Suprapubic skin (tissue), 4 donors: ENCODE results near the gene NDOR1. TPM values are rescaled to one million over a fixed set of nuclear protein-coding genes. Genes with fewer than 3 reads are reported as not detected.

Experiments used
- DNase-seq, 2 donors: peaks; one replicate each; pipeline ENCODE4 v3.0.0-alpha.2; 2019; ENCODE audit warnings: low spot score in 2 of 2
- H3K27ac ChIP-seq: fragments of 200-600 bp; sonication (generic); one replicate; pipeline ENCODE4 v1.5.1; 2019
- H3K27me3 ChIP-seq: fragments of 200-600 bp; sonication (generic); one replicate; pipeline ENCODE4 v1.5.1; 2019
- H3K36me3 ChIP-seq: fragments of 200-600 bp; sonication (generic); one replicate; pipeline ENCODE4 v1.5.1; 2019
- H3K4me1 ChIP-seq: fragments of 200-600 bp; sonication (generic); one replicate; pipeline ENCODE4 v1.5.1; 2019
- H3K4me3 ChIP-seq: fragments of 200-600 bp; sonication (generic); one replicate; pipeline ENCODE4 v1.5.1; 2019; ENCODE audit warnings: mild to moderate bottlenecking
- H3K9me3 ChIP-seq: fragments of 200-600 bp; sonication (generic); one replicate; pipeline ENCODE4 v1.5.1; 2019
- EP300 ChIP-seq: sonication (generic); formaldehyde crosslinking; IDR thresholded peaks from one replicate; pipeline ENCODE4 v1.6.1; 2017; ENCODE audit warnings: antibody characterized with exemption
- POLR2A ChIP-seq, 2 donors: fragments of 450-650 bp; IDR thresholded peaks; one replicate each; pipeline ENCODE4 v1.6.1; 2017; ENCODE audit warnings: antibody characterized with exemption in 2 of 2, mild to moderate bottlenecking in 2 of 2, moderate library complexity in 2 of 2
- POLR2AphosphoS5 ChIP-seq, 3 donors: sonication (generic); formaldehyde crosslinking; IDR thresholded peaks; one replicate each; pipeline ENCODE4 v1.6.1; 2017; ENCODE audit warnings: antibody characterized with exemption in 3 of 3
- WGBS: methylation state at CpG from one replicate; pipeline ENCODE4 v1.1.5; 2018; 5-methylcytosine and 5-hydroxymethylcytosine counted together
- total RNA-seq, 4 donors: library from RNA; depleted of rRNA; stranded (reverse); fragments of >200 nt; gene quantifications; one replicate each; pipeline ENCODE4 v1.1.0, GENCODE V29; 2016
- TF ChIP-seq, protein P1 (sequence below), 2 donors: fragments of 200-600 bp in 1 of 2; fragments of 450-650 bp in 1 of 2; sonication (generic) in 1 of 2; IDR thresholded peaks; one replicate each; pipeline ENCODE4 v1.5.1; 2016 to 2019; ENCODE audit warnings: antibody characterized with exemption in 2 of 2, mild to moderate bottlenecking in 1 of 2, moderate library complexity in 1 of 2

Gene NDOR1
- total RNA-seq, 4 donors from 2014 or later = 13.4 to 21.0 (median 20.6) TPM

DNA sequence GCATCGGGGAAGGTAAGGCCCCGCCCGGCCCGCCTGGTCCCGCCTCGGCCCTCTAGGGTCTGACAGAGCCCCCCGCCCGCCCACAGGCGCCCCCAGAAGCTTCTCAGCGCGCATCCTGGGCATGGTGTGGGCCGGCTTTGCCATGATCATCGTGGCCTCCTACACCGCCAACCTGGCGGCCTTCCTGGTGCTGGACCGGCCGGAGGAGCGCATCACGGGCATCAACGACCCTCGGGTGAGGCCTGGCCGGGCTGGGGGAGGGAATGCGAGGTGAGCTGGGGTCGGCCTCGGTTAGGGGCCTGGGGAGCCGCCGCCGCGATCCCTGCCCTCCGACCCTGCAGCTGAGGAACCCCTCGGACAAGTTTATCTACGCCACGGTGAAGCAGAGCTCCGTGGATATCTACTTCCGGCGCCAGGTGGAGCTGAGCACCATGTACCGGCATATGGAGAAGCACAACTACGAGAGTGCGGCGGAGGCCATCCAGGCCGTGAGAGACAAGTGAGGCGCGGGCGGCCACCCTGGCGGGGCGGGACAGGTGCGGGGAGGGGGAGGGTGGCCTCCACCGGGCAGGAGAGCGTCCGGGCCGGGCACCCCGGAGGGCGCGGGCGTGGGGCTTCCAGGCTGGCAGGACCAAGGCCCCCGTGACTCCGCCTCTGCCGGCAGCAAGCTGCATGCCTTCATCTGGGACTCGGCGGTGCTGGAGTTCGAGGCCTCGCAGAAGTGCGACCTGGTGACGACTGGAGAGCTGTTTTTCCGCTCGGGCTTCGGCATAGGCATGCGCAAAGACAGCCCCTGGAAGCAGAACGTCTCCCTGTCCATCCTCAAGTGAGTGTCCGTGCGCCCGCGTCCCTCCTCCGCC, 42.8 kb upstream of the NDOR1 start:
- peaks cover 99% of the 10 kb centered on the region for H3K27me3 ChIP-seq
- H3K27ac ChIP-seq = no peak overlapping the region
- 7% methylated on average over 12 of the region's 74 CpGs for WGBS
- peak overlapping the region; percentile 22 for H3K4me3 ChIP-seq
- TF ChIP-seq, protein P1, sequence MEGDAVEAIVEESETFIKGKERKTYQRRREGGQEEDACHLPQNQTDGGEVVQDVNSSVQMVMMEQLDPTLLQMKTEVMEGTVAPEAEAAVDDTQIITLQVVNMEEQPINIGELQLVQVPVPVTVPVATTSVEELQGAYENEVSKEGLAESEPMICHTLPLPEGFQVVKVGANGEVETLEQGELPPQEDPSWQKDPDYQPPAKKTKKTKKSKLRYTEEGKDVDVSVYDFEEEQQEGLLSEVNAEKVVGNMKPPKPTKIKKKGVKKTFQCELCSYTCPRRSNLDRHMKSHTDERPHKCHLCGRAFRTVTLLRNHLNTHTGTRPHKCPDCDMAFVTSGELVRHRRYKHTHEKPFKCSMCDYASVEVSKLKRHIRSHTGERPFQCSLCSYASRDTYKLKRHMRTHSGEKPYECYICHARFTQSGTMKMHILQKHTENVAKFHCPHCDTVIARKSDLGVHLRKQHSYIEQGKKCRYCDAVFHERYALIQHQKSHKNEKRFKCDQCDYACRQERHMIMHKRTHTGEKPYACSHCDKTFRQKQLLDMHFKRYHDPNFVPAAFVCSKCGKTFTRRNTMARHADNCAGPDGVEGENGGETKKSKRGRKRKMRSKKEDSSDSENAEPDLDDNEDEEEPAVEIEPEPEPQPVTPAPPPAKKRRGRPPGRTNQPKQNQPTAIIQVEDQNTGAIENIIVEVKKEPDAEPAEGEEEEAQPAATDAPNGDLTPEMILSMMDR (IDR thresholded peaks at IDR 0.05) = no peak
- TF ChIP-seq EP300 (no peak), POLR2A (IDR thresholded peaks at IDR 0.05) (no peak), POLR2AphosphoS5 (IDR thresholded peaks at IDR 0.05) (no peak)
- H3K36me3 ChIP-seq = no peaks in the 10 kb centered on the region
- no peaks in the 10 kb centered on the region for H3K9me3 ChIP-seq
- H3K4me1 ChIP-seq = peaks cover 37% of the 10 kb centered on the region
- DNase-seq = no peak

DNA sequence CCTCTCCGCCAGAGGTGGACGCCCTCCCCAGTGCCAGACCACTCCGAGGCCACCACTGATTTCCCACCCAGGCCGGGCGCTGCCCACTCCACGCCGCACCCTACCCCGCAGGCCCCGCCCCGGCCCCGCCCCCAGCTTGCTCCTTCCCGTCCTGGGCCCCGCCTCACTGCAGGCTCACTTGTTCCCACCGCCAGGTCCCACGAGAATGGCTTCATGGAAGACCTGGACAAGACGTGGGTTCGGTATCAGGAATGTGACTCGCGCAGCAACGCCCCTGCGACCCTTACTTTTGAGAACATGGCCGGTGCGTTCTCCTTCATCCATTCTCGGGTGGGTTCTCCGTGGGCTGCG, 42.2 kb upstream of the NDOR1 start:
- no peak overlapping the region for H3K27ac ChIP-seq
- peak overlapping the region; percentile 22 for H3K4me3 ChIP-seq
- peaks cover 100% of the 10 kb centered on the region for H3K27me3 ChIP-seq
- no peak for DNase-seq
- WGBS = 68% methylated on average over 10 of the region's 26 CpGs
- no peaks in the 10 kb centered on the region for H3K36me3 ChIP-seq
- peaks cover 40% of the 10 kb centered on the region for H3K4me1 ChIP-seq
- TF ChIP-seq POLR2A (IDR thresholded peaks at IDR 0.05) (no peak), EP300 (no peak), POLR2AphosphoS5 (IDR thresholded peaks at IDR 0.05) (no peak)
- TF ChIP-seq, protein P1 (IDR thresholded peaks at IDR 0.05) = no peak
- H3K9me3 ChIP-seq = no peaks in the 10 kb centered on the region

DNA sequence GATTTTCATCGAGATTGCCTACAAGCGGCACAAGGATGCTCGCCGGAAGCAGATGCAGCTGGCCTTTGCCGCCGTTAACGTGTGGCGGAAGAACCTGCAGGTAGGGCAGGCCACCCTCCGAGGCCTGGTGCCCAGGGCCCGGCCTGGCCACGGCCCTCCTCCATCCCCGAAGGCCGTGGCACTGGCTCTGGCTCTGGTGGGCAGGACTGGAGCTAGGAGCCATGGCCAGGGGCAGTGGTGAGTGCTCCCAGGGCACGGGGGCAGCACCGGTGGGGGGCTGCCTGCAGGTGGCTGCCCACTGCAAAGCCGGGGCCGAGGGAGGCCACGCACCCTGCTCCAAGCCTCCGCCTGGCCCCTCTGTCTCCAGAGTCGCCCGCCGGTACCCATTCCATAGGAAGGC, 41.7 kb upstream of the NDOR1 start:
- TF ChIP-seq POLR2AphosphoS5 (IDR thresholded peaks at IDR 0.05) = no peak
- TF ChIP-seq POLR2A (IDR thresholded peaks at IDR 0.05) = no peak
- TF ChIP-seq, protein P1 (IDR thresholded peaks at IDR 0.05) = no peak
- TF ChIP-seq EP300 = no peak

DNA sequence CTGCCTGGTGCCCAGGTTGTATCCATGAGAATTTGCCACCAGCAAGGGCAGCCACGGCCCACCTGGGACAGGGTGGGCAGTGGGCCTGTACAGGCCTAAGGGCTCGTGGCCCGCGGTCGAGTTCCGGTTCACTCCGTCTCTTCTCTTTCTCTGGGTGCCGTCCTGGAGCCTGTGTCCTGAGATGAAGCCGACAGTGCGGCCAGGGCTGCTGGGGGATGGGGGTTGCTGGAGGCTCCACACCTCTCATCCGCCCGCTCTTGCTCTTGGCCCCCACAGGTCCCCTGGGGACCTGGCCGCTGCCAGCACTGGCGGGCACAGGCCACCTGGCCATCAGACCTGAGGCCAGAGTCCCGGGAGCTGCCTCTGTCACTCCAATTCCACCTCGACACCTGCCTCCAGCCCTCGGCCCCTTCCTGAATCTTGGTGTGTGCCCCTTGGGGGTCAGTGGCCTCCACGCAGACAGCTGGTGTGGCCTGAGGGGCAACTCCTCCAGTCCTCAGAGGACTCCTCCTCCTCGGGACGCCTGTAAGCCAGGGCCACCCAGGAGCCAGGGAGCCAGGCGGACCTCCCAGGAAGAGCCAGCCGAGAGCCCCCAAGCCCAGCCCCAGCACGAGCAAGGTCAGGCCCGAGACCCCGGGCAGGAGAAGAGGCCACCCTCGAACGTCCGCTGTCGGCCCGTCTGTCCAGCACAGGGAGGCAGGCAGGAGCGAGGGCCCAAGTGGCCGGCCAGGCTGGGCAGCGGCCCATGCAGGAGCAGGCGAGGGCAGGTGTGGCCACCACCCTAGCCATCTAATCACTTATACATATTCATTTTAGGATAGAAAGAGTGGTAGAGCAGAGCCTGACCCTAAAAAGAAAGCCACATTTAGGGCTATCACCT, 40.9 kb upstream of the NDOR1 start:
- Histone ChIP-seq H3K36me3 (no peaks in the 10 kb centered on the region), H3K27ac (no peak overlapping the region), H3K4me1 (peaks cover 53% of the 10 kb centered on the region), H3K4me3 (no peak overlapping the region), H3K9me3 (no peaks in the 10 kb centered on the region), H3K27me3 (peaks cover 100% of the 10 kb centered on the region)
- DNase-seq = no peak
- TF ChIP-seq POLR2AphosphoS5 (IDR thresholded peaks at IDR 0.05) = no peak
- TF ChIP-seq POLR2A (IDR thresholded peaks at IDR 0.05) = no peak
- TF ChIP-seq, protein P1 (IDR thresholded peaks at IDR 0.05) = no peak
- TF ChIP-seq EP300 = no peak
- WGBS = 73% methylated on average over 14 of the region's 34 CpGs

More for the DNA sequence above, 41.7 kb upstream of the NDOR1 start:
- Histone ChIP-seq H3K9me3 (no peaks in the 10 kb centered on the region), H3K27me3 (peaks cover 100% of the 10 kb centered on the region), H3K4me1 (peaks cover 45% of the 10 kb centered on the region), H3K27ac (no peak overlapping the region), H3K36me3 (no peaks in the 10 kb centered on the region), H3K4me3 (no peak overlapping the region)
- 100% methylated on average over 2 of the region's 22 CpGs for WGBS
- DNase-seq = no peak
